BLaER1 (cell line): Measurements from ENCODE around the gene METTL21C.

Source experiments
- H3K27ac ChIP-seq: shearing (Covaris generic); formaldehyde crosslinking; 2 replicates; pipeline ENCODE4 v1.8.1; 2022
- H3K27me3 ChIP-seq: shearing (Covaris generic); formaldehyde crosslinking; 2 replicates; pipeline ENCODE4 v1.8.1; 2022
- H3K36me3 ChIP-seq: shearing (Covaris generic); formaldehyde crosslinking; 2 replicates; pipeline ENCODE4 v1.8.1; 2022
- H3K4me1 ChIP-seq: shearing (Covaris generic); formaldehyde crosslinking; 2 replicates; pipeline ENCODE4 v1.8.1; 2022
- H3K4me2 ChIP-seq: shearing (Covaris generic); formaldehyde crosslinking; 2 replicates; pipeline ENCODE4 v1.8.1; 2022
- H3K4me3 ChIP-seq: shearing (Covaris generic); formaldehyde crosslinking; 2 replicates; pipeline ENCODE4 v1.8.1; 2022
- H3K9ac ChIP-seq: shearing (Covaris generic); formaldehyde crosslinking; 2 replicates; pipeline ENCODE4 v1.8.1; 2022
- H3K9me3 ChIP-seq: shearing (Covaris generic); formaldehyde crosslinking; 2 replicates; pipeline ENCODE4 v1.8.1; 2022
- H4K20me1 ChIP-seq: shearing (Covaris generic); formaldehyde crosslinking; 2 replicates; pipeline ENCODE4 v1.8.1; 2022
- Cebpa-rat ChIP-seq: shearing (Covaris generic); IDR thresholded peaks from 2 replicates; pipeline ENCODE4 v1.8.1; 2022

The METTL21C gene

DNA sequence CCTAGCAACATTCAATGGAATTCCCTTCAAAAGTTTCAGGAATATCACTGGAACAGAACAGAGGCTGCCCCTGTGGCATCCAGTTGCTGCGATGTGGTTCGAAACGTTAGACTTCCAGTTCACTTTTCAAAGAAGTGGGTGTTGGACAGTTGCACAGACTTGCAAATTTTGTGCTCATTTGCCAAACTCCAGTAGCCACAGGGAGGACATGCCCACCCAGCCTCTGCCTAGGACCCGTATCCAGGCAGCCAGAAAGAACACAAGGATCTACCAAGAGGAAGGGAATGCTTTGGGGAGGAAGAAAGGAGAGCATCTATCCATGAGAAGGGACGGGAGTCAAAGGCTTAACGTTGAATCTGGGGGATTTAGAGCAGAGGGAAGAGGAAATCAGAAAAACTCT is at the start of gene METTL21C:
TSS of gene METTL21C (minus strand) at position 108 of the 400 bp plus-strand sequence. CDS start 546 bp downstream, outside the sequence.
- Histone ChIP-seq H3K4me1 (no peaks in the 10 kb centered on the region), H3K36me3 (no peaks in the 10 kb centered on the region), H4K20me1 (no peaks in the 10 kb centered on the region), H3K4me2 (no peak within 1 kb of the TSS), H3K4me3 (no peak within 1 kb of the TSS), H3K27me3 (no peaks in the 10 kb centered on the region), H3K9ac (no peak within 1 kb of the TSS), H3K27ac (no peak within 1 kb of the TSS), H3K9me3 (no peaks in the 10 kb centered on the region)
- TF ChIP-seq Cebpa-rat, result no peak

GRCh38 chr13:102742506-102742905 is 47.7 kb upstream of the METTL21C start:
- Histone ChIP-seq H3K4me1 (no peaks in the 10 kb centered on the region), H3K4me2 (no peak overlapping the region), H4K20me1 (no peaks in the 10 kb centered on the region), H3K27ac (no peak overlapping the region), H3K36me3 (no peaks in the 10 kb centered on the region), H3K9me3 (no peaks in the 10 kb centered on the region), H3K4me3 (no peak overlapping the region), H3K27me3 (no peaks in the 10 kb centered on the region), H3K9ac (no peak overlapping the region)
- no peak for TF ChIP-seq Cebpa-rat

DNA sequence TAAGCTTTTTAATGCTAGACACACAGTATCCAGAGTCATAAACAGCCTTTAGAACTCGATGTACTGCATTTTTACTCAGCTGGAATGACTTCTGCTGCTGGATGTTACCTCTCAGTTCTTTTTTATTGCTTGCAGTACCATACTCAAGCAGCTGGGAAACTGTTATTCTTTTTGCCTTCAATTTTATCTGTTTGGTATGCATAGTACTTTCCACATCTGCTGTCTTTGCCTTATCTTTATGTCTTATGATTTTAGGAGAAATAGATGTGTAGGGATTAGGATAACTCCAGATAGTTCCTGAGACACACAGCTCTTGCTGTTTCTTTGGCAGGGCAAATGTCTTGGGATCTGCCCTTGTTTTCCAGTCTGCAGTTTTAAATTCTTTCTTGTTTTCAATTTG is 47.3 kb upstream of the METTL21C start:
- Histone ChIP-seq H3K36me3 (no peaks in the 10 kb centered on the region), H4K20me1 (no peaks in the 10 kb centered on the region)
- TF ChIP-seq Cebpa-rat, result no peak

GRCh38 chr13:102729560-102730270 is 34.9 kb upstream of the METTL21C start:
- Histone ChIP-seq H3K27me3 (no peaks in the 10 kb centered on the region), H3K27ac (no peak overlapping the region), H3K4me3 (no peak overlapping the region), H3K9ac (no peak overlapping the region), H3K4me2 (no peak overlapping the region), H3K4me1 (no peaks in the 10 kb centered on the region), H4K20me1 (no peaks in the 10 kb centered on the region), H3K9me3 (no peaks in the 10 kb centered on the region), H3K36me3 (no peaks in the 10 kb centered on the region)
- TF ChIP-seq Cebpa-rat, result no peak

More for the DNA sequence above, 47.3 kb upstream of the METTL21C start:
- Histone ChIP-seq H3K9ac (no peak overlapping the region), H3K4me1 (no peaks in the 10 kb centered on the region), H3K9me3 (no peaks in the 10 kb centered on the region), H3K4me3 (no peak overlapping the region), H3K27ac (no peak overlapping the region), H3K4me2 (no peak overlapping the region), H3K27me3 (no peaks in the 10 kb centered on the region)

DNA sequence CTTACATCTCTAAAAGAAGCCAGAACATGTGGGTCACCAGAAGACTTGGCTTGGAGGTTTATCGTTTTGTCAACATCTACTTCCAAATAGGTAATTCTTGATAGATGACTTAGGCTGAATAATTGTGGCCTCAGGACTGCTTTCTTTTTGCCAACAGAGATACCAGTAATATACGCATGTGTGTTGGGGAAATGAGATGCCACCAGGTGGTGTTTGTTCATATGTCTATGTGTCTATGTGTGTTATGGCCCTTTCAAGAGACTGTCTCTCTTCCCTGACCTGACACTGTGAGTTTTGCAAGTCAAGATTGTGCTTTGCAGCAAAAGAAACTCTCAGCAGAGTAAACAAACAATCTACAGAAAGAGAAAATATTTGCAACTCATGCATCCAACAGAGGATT is 31.6 kb upstream of the METTL21C start:
- TF ChIP-seq Cebpa-rat, result no peak
- H3K27me3 ChIP-seq, result no peaks in the 10 kb centered on the region

DNA sequence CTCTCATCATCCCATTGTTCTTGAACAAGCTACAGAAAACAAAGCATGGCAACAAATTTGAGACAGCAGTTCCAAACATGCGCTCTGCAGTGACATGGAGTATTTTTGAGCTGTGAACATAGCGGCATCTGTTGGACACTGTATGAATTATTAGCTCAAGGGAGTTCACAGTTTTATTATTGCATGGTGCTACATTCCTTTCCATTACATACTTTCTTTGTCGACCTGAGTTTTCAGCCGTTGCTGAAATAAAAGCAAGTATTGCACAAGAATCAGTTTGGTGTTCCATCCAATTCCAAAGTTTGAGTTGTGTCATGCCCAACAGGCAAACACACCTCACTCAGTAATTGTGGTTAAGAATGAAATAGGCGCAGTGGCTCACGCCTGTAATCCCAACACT is 30.1 kb upstream of the METTL21C start:
- no peak overlapping the region for H3K27ac ChIP-seq
- H3K4me2 ChIP-seq, result no peak overlapping the region
- TF ChIP-seq Cebpa-rat, result no peak; the same call in 1 of the 2 replicates
- no peaks in the 10 kb centered on the region for H3K9me3 ChIP-seq
- no peaks in the 10 kb centered on the region for H4K20me1 ChIP-seq
- no peak overlapping the region for H3K4me3 ChIP-seq
- no peaks in the 10 kb centered on the region for H3K36me3 ChIP-seq
- H3K4me1 ChIP-seq, result no peaks in the 10 kb centered on the region
- no peak overlapping the region for H3K9ac ChIP-seq
- H3K27me3 ChIP-seq, result no peaks in the 10 kb centered on the region

More for the DNA sequence above, 31.6 kb upstream of the METTL21C start:
- Histone ChIP-seq H3K27ac (no peak overlapping the region), H3K4me3 (no peak overlapping the region), H3K9me3 (no peaks in the 10 kb centered on the region), H4K20me1 (no peaks in the 10 kb centered on the region), H3K9ac (no peak overlapping the region), H3K4me2 (no peak overlapping the region), H3K36me3 (no peaks in the 10 kb centered on the region), H3K4me1 (no peaks in the 10 kb centered on the region)

- Histone ChIP-seq H3K27ac (no peak overlapping the region), H3K36me3 (no peaks in the 10 kb centered on the region), H3K4me3 (no peak overlapping the region), H3K9me3 (no peaks in the 10 kb centered on the region), H4K20me1 (no peaks in the 10 kb centered on the region), H3K27me3 (no peaks in the 10 kb centered on the region), H3K9ac (no peak overlapping the region), H3K4me1 (no peaks in the 10 kb centered on the region), H3K4me2 (no peak overlapping the region)
- TF ChIP-seq Cebpa-rat, result no peak
Observed at GRCh38 chr13:102721800-102722231, 27.0 kb upstream of the METTL21C start.

GRCh38 chr13:102718746-102719145 is 23.9 kb upstream of the METTL21C start:
- Histone ChIP-seq H3K4me2 (no peak overlapping the region), H3K9me3 (peaks cover 5% of the 10 kb centered on the region; the same call in 1 of the 2 replicates), H4K20me1 (no peaks in the 10 kb centered on the region), H3K36me3 (no peaks in the 10 kb centered on the region), H3K27ac (no peak overlapping the region), H3K4me1 (peaks cover 8% of the 10 kb centered on the region), H3K4me3 (no peak overlapping the region), H3K27me3 (no peaks in the 10 kb centered on the region), H3K9ac (no peak overlapping the region)
- no peak for TF ChIP-seq Cebpa-rat

DNA sequence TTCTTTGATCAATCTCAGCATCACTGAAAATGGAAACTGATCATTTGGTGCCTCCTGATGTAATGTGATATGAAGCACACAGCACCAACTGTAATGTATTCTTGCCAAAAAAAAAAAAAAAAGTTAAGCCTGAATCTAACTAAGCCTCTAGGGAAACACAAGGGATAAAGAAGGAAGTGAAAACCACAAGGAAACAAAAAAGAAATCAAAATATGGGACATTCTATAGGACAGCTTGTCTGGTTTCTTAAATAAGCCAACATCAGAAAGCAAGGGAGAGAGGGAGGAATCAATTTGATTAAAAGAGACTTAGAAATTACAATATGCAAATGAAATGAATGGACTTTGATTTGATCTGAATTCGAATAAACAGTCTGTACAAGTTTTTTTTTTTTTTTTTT is 20.6 kb upstream of the METTL21C start:
- peak overlapping the region; percentile 41 for H3K4me2 ChIP-seq
- TF ChIP-seq Cebpa-rat, result no peak

DNA sequence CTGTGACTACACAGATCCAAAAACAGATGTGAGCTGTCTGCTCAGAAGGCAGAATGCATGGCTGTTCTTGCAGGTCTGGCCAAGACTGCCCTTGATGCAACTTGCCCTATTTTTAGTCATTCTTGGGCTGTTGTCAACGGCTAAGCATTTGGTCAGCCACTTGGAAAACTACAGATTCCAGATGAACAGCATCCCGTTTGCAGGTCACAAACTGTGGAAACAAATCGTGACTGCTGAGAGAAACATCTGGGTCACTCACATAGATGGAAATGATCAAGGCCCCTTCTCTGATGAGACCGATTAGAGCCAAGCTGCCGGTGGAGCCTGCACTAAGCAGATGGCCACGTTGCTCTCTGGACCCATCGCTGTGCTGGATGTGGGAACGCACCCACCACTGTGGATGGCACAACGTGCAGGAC is 15.4 kb upstream of the METTL21C start:
- Histone ChIP-seq H3K4me2 (no peak overlapping the region), H3K36me3 (no peaks in the 10 kb centered on the region), H4K20me1 (no peaks in the 10 kb centered on the region), H3K4me1 (peaks cover 4% of the 10 kb centered on the region), H3K9ac (no peak overlapping the region), H3K27ac (no peak overlapping the region), H3K27me3 (no peaks in the 10 kb centered on the region), H3K9me3 (peaks cover 16% of the 10 kb centered on the region; the same call in 1 of the 2 replicates), H3K4me3 (no peak overlapping the region)
- no peak for TF ChIP-seq Cebpa-rat

More for the DNA sequence above, 20.6 kb upstream of the METTL21C start:
- Histone ChIP-seq H3K9me3 (peaks cover 5% of the 10 kb centered on the region; the same call in 1 of the 2 replicates), H3K36me3 (no peaks in the 10 kb centered on the region), H3K4me3 (no peak overlapping the region), H3K9ac (no peak overlapping the region), H3K27ac (no peak overlapping the region), H3K27me3 (no peaks in the 10 kb centered on the region), H4K20me1 (no peaks in the 10 kb centered on the region), H3K4me1 (peaks cover 8% of the 10 kb centered on the region)
